LNCAP (cell line): ENCODE measurements around the gene RBM15.

Source experiments
- CTCF ChIP-seq: fragments of 450-650 bp; IDR thresholded peaks from 2 replicates; pipeline ENCODE4 v1.5.1; 2017; ENCODE audit warnings: mild to moderate bottlenecking

Gene RBM15, protein sequence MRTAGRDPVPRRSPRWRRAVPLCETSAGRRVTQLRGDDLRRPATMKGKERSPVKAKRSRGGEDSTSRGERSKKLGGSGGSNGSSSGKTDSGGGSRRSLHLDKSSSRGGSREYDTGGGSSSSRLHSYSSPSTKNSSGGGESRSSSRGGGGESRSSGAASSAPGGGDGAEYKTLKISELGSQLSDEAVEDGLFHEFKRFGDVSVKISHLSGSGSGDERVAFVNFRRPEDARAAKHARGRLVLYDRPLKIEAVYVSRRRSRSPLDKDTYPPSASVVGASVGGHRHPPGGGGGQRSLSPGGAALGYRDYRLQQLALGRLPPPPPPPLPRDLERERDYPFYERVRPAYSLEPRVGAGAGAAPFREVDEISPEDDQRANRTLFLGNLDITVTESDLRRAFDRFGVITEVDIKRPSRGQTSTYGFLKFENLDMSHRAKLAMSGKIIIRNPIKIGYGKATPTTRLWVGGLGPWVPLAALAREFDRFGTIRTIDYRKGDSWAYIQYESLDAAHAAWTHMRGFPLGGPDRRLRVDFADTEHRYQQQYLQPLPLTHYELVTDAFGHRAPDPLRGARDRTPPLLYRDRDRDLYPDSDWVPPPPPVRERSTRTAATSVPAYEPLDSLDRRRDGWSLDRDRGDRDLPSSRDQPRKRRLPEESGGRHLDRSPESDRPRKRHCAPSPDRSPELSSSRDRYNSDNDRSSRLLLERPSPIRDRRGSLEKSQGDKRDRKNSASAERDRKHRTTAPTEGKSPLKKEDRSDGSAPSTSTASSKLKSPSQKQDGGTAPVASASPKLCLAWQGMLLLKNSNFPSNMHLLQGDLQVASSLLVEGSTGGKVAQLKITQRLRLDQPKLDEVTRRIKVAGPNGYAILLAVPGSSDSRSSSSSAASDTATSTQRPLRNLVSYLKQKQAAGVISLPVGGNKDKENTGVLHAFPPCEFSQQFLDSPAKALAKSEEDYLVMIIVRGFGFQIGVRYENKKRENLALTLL

DNA sequence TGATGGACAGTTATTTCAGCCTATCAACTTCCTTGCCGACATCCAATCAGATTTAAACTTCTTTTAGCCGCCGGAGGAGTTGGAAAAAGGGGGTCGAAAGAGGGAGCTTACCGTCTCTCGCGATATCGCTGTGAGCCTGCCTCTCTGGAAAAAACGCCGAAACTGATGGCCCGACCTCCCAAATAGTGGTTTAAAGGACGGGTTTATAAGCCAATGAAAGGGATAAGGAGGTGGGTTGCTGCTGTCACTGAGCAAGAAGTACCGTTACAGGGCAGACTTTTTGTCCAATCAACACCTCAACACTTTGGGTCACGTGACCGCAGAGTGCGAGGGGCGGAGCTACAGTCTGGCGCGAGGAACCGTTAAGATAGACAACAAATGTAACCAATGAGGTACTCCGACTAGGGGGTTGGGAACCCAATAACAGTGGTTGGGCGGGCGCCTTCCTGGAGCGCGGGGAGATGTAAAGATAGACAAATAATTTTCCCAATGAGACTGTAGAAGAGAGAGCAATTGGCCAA, at the start of gene RBM15:
RBM15 (plus strand) TSS at position 492 of the 521 bp plus-strand sequence; CDS start at position 521, 29 bp downstream.
- TF ChIP-seq CTCF = no peak

GRCh38 chr1:110291241-110292030, 47.7 kb upstream of the RBM15 start:
- no peak for TF ChIP-seq CTCF

- TF ChIP-seq CTCF = no peak
Observed at GRCh38 chr1:110292031-110292741, 47.0 kb upstream of the RBM15 start.

GRCh38 chr1:110293601-110294104, 45.5 kb upstream of the RBM15 start:
- no peak for TF ChIP-seq CTCF

- TF ChIP-seq CTCF = no peak
Observed at GRCh38 chr1:110294308-110294707, 44.9 kb upstream of the RBM15 start.

GRCh38 chr1:110298991-110299390, 40.2 kb upstream of the RBM15 start:
- TF ChIP-seq CTCF = no peak
